HG02981 (cell line): ENCODE results near the gene EPB41L1.

ENCODE experiments used
- ATAC-seq: cut with Tn5 transposase; IDR thresholded peaks from one replicate; pipeline ENCODE4 v1.9.1; 2021; ENCODE audit warnings: mild to moderate bottlenecking, moderate library complexity; ENCODE audit not compliant: unreplicated experiment

EPB41L1 gene

GRCh38 chr20:36255445-36255844 lies 100.9 kb downstream of the EPB41L1 start:
- no peak for ATAC-seq

- no peak for ATAC-seq
Observed at GRCh38 chr20:36259177-36260061, 104.9 kb downstream of the EPB41L1 start.

GRCh38 chr20:36260316-36260715 lies 105.8 kb downstream of the EPB41L1 start:
- no peak for ATAC-seq

GRCh38 chr20:36261389-36262105 lies 107.0 kb downstream of the EPB41L1 start:
- no peak for ATAC-seq

- no peak for ATAC-seq
Observed at GRCh38 chr20:36262440-36262839, 107.9 kb downstream of the EPB41L1 start.

- no peak for ATAC-seq
Observed at GRCh38 chr20:36264426-36265246, 110.1 kb downstream of the EPB41L1 start.

- no peak for ATAC-seq
Observed at GRCh38 chr20:36266189-36266588, 111.6 kb downstream of the EPB41L1 start.

GRCh38 chr20:36267605-36268381 lies 113.3 kb downstream of the EPB41L1 start:
- ATAC-seq = no peak

- no peak for ATAC-seq
Observed at GRCh38 chr20:36268440-36269342, 114.2 kb downstream of the EPB41L1 start.

GRCh38 chr20:36269507-36269906 lies 115.0 kb downstream of the EPB41L1 start:
- ATAC-seq = no peak

GRCh38 chr20:36270744-36271638 lies 116.5 kb downstream of the EPB41L1 start:
- no peak for ATAC-seq

GRCh38 chr20:36271639-36272546 lies 117.4 kb downstream of the EPB41L1 start:
- no peak for ATAC-seq

GRCh38 chr20:36272547-36273220 lies 118.1 kb downstream of the EPB41L1 start:
- ATAC-seq = no peak

GRCh38 chr20:36273414-36274180 lies 119.1 kb downstream of the EPB41L1 start:
- ATAC-seq = no peak

GRCh38 chr20:36274181-36274841 lies 119.8 kb downstream of the EPB41L1 start:
- ATAC-seq = no peak

- ATAC-seq = no peak
Observed at GRCh38 chr20:36275011-36275410, 120.5 kb downstream of the EPB41L1 start.
